ENCODE results near the gene AIG1. TPM values are rescaled to one million over a fixed set of nuclear protein-coding genes. Genes with fewer than 3 reads are reported as not detected.

Gene AIG1
- total RNA-seq, 1 experiment from 2014 or later: 51.1 TPM

GRCh38 chr6:143299253-143300166 is 238.8 kb downstream of the AIG1 start:
- ATAC-seq: peak; percentile 44
- no peak overlapping the region for H3K4me2 ChIP-seq (ENCODE audit: low read length)
- RAD21 ChIA-PET (ENCODE audit: low non-redundant PET in 1 of 2, low total read pairs in 2 of 2, uncharacterized antibody in 2 of 2, unreplicated experiment in 2 of 2): no interaction called here
- no peak overlapping the region for H3K9ac ChIP-seq (ENCODE audit: low read length)
- no peak for DNase-seq (ENCODE audit: low read depth, low spot score)
- H3K9me3 ChIP-seq (ENCODE audit: control insufficient read depth in 1 of 2, insufficient read depth in 1 of 2, low read depth in 1 of 2, low read length in 2 of 2): no peaks in the 10 kb centered on the region
- no peaks in the 10 kb centered on the region for H3K9me2 ChIP-seq (ENCODE audit: insufficient read depth)
- no TSS peak for BruUV-seq (replicated peaks)
- intact Hi-C loops (cut with micrococcal nuclease): no loop called here
- no peaks in the 10 kb centered on the region for H3K36me3 ChIP-seq (ENCODE audit: control insufficient read depth in 1 of 2, insufficient read depth in 2 of 2, low read length in 2 of 2)
- no peaks in the 10 kb centered on the region for H3K4me1 ChIP-seq (ENCODE audit: control insufficient read depth in 1 of 2, insufficient read depth in 2 of 2, low read length in 2 of 2)
- no peak overlapping the region for H3K27ac ChIP-seq (ENCODE audit: low read depth, low read length)
- no peaks in the 10 kb centered on the region for H3K27me3 ChIP-seq (ENCODE audit: insufficient read depth, low read length)
- H3K4me3 ChIP-seq (replicated peaks in 1 of 2; ENCODE audit: low read depth in 1 of 2, low read length in 2 of 2): no peak overlapping the region
- TF ChIP-seq ELF1 (IDR thresholded peaks at IDR 0.05; ENCODE audit: borderline replicate concordance, low read depth) (no peak), TCF7L2 (IDR thresholded peaks at IDR 0.05; ENCODE audit: borderline replicate concordance, extremely low read depth, insufficient read depth, insufficient read length) (no peak), SRF (IDR thresholded peaks at IDR 0.05; ENCODE audit: low read depth) (no peak), EGR1 (IDR thresholded peaks at IDR 0.05; ENCODE audit: low read depth) (no peak), ZFX (IDR thresholded peaks at IDR 0.05) (no peak), CTCF (IDR thresholded peaks at IDR 0.05 in 2 of 3, conservative IDR thresholded peaks at IDR 0.05 in 1 of 3; ENCODE audit: borderline replicate concordance in 1 of 3, insufficient read depth in 1 of 3, low read depth in 2 of 3, low read length in 2 of 3) (peak in 1 of 3 experiments; percentile 17; a peak in 1 of 6 replicates), ATF3 (IDR thresholded peaks at IDR 0.05) (no peak), JUND (IDR thresholded peaks at IDR 0.05) (no peak)
- POLR2A ChIA-PET: no interaction called here
- no peak overlapping the region for H2AFZ ChIP-seq (ENCODE audit: low read depth, low read length, poor library complexity, severe bottlenecking)
- no peaks in the 10 kb centered on the region for H3K79me2 ChIP-seq (ENCODE audit: insufficient read depth, low read length)
- CTCF ChIA-PET: no interaction called here
- no peaks in the 10 kb centered on the region for H4K20me1 ChIP-seq (ENCODE audit: insufficient read depth)
